ENCODE data around the gene ATP2A2.
A peak's percentile ranks its signal among the peaks of the same experiment; 100 is the strongest.
"Not testable (repeated sequence)": the region's sequence is repeated elsewhere in the genome, so short reads cannot be mapped to it uniquely, and the experiment has no call there.

ATP2A2 gene

GRCh38 chr12:110373025-110373424 lies 92.0 kb downstream of the ATP2A2 start:
- DNase-seq (ENCODE audit: low spot score): no peak
- Histone ChIP-seq H3K27ac (peak overlapping the region; percentile 61 to 72), H3K4me3 (no peak overlapping the region)
- TF ChIP-seq CTCF (IDR thresholded peaks at IDR 0.05): no peak

- Histone ChIP-seq H3K4me3 (no peak overlapping the region), H3K27ac (peak overlapping the region; percentile 61 to 72)
- no peak for DNase-seq (ENCODE audit: low spot score)
- TF ChIP-seq CTCF (IDR thresholded peaks at IDR 0.05): no peak
Observed at GRCh38 chr12:110373425-110373824, 92.4 kb downstream of the ATP2A2 start.

- Histone ChIP-seq H3K27ac (peak overlapping the region; percentile 61 to 72), H3K4me3 (no peak overlapping the region)
- DNase-seq (ENCODE audit: low spot score): no peak
- no peak for TF ChIP-seq CTCF (IDR thresholded peaks at IDR 0.05)
Observed at GRCh38 chr12:110373962-110374611, 93.0 kb downstream of the ATP2A2 start.

GRCh38 chr12:110378131-110378790 lies 97.2 kb downstream of the ATP2A2 start:
- H3K27ac ChIP-seq: peak overlapping the region; percentile 84 to 88
- DNase-seq (ENCODE audit: low spot score): not testable (repeated sequence)

GRCh38 chr12:110379197-110379596 lies 98.2 kb downstream of the ATP2A2 start:
- Histone ChIP-seq H3K4me3 (no peak overlapping the region), H3K27ac (peak overlapping the region; percentile 84 to 88)
- TF ChIP-seq CTCF (IDR thresholded peaks at IDR 0.05): no peak
- no peak for DNase-seq (ENCODE audit: low spot score)

More at GRCh38 chr12:110378131-110378790, 97.2 kb downstream of the ATP2A2 start:
- not testable (repeated sequence) for H3K4me3 ChIP-seq

- no peak for TF ChIP-seq CTCF (IDR thresholded peaks at IDR 0.05)
- H3K4me3 ChIP-seq: no peak overlapping the region
- no peak for DNase-seq (ENCODE audit: low spot score)
- peak overlapping the region; percentile 84 to 88 for H3K27ac ChIP-seq
Observed at GRCh38 chr12:110379631-110380030, 98.6 kb downstream of the ATP2A2 start.

GRCh38 chr12:110382683-110383082 lies 101.6 kb downstream of the ATP2A2 start:
- H3K4me3 ChIP-seq: no peak overlapping the region
- no peak for DNase-seq (ENCODE audit: low spot score)
- no peak for TF ChIP-seq CTCF (IDR thresholded peaks at IDR 0.05)
- no peak overlapping the region for H3K27ac ChIP-seq
